AG04450 (cell line): ENCODE data around the gene ANP32B. TPM values are rescaled to one million over a fixed set of nuclear protein-coding genes. Genes with fewer than 3 reads are reported as not detected.

Source experiments
- CTCF ChIA-PET: fragments of 300-600, 350-600 bp; formaldehyde crosslinking; extraction: SDS; loops from one replicate; lab custom pipeline; 2022; ENCODE audit warnings: antibody characterized with exemption, inconsistent platforms; lab: Charles Lee
- POLR2A ChIA-PET: fragments of 350-600 bp; formaldehyde crosslinking; extraction: SDS; loops from one replicate; lab custom pipeline; 2021; ENCODE audit warnings: antibody characterized with exemption, inconsistent platforms; lab: Yijun Ruan, JAX
- DNase-seq: peaks from one replicate; pipeline ENCODE4 v3.0.0-alpha.2; 2011; ENCODE audit warnings: low read depth, low spot score
- H3K27ac ChIP-seq: one replicate; pipeline ENCODE4 v1.5.1; 2012; ENCODE audit warnings: low read depth, low read length, control low read depth
- H3K27me3 ChIP-seq: one replicate; pipeline ENCODE4 v1.6.0; 2012; ENCODE audit warnings: low read length; ENCODE audit not compliant: control insufficient read depth, insufficient read depth
- H3K4me3 ChIP-seq: 2 replicates; pipeline ENCODE4 v1.5.1; 2011; ENCODE audit warnings: mild to moderate bottlenecking, low read depth, low read length, control low read depth
- H3K9me3 ChIP-seq: 2 replicates; pipeline ENCODE4 v1.5.1; 2012; ENCODE audit warnings: low read length; ENCODE audit not compliant: control insufficient read depth, insufficient read depth
- CTCF ChIP-seq: IDR thresholded peaks from 2 replicates; pipeline ENCODE4 v1.5.1; 2011; ENCODE audit warnings: low read depth, low read length, control low read depth, inconsistent platforms
- polyA plus RNA-seq: library from polyadenylated mRNA; depleted of rRNA; stranded (reverse); fragments of >200 nt; gene quantifications from 2 replicates; pipeline ENCODE4 v1.2.3, GENCODE V29; 2011

Gene ANP32B
- polyA plus RNA-seq, 1 experiment: 59.0 TPM

- DNase-seq: no peak
- Histone ChIP-seq H3K4me3 (no peak overlapping the region), H3K27ac (no peak overlapping the region), H3K9me3 (no peaks in the 10 kb centered on the region), H3K27me3 (no peaks in the 10 kb centered on the region)
- CTCF ChIA-PET: interaction anchor here (0.7 to 1.4 kb wide), 3 partner anchors 13 to 98 kb away, joined by 4 to 9 read pairs (median 4); no protein-coding TSS in a partner anchor
- no peak for TF ChIP-seq CTCF
- POLR2A ChIA-PET: interaction anchor here (0.6 kb wide), 1 partner anchor 15 kb away, joined by 6 read pairs; no protein-coding TSS in a partner anchor
Measured at GRCh38 chr9:98020476-98021145, 37.5 kb downstream of the ANP32B start.

DNA sequence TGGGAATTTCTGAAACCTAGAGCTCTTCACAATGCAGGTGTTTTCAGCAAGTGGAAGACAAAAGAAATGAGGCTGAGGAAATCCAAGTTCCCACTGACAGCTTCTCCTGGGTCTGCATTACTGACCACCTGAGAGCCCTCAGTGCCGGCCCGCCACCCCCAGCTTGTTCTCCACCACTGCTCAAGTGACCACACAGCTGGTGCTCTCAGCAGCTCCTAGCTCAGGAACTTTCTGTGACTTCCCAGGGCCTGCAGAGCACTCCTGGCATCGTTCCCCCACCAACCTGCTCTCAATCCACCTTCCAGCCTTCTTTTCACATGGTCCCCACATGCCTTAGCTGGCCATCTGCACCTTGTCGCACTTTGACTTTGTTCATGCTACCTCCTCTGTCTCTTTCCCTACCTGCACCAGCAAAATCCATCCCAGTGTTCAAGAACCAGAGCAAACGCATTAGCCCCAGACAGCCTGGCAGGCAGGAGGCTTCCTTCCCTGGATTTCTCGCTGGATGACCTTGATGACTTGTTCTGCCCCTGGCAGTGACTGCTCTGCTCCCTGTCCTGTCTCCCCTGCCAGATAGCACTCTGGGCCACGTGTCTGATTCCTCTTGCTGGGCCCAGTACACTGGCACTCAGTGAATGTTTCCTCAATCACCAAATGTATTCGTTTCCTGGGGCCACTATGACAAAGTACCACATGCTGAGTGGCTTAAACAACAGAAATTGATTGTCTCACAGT is 38.3 kb downstream of the ANP32B start:
- TF ChIP-seq CTCF: no peak
- no peaks in the 10 kb centered on the region for H3K9me3 ChIP-seq
- H3K27me3 ChIP-seq: no peaks in the 10 kb centered on the region
- H3K4me3 ChIP-seq: no peak overlapping the region
- ChIA-PET POLR2A (interaction anchor here (0.6 kb wide), 1 partner anchor 279 kb away, joined by 3 read pairs; no protein-coding TSS in a partner anchor), CTCF (interaction anchor here (1.2 to 1.4 kb wide), 2 partner anchors 12 to 13 kb away, joined by 4 read pairs; no protein-coding TSS in a partner anchor)
- no peak for DNase-seq
- no peak overlapping the region for H3K27ac ChIP-seq

GRCh38 chr9:98022447-98022846 is 39.3 kb downstream of the ANP32B start:
- no peak for TF ChIP-seq CTCF
- DNase-seq: no peak
- H3K27me3 ChIP-seq: no peaks in the 10 kb centered on the region
- ChIA-PET CTCF (interaction anchor here (1.6 kb wide), 1 partner anchor 11 kb away, joined by 3 read pairs; no protein-coding TSS in a partner anchor), POLR2A (interaction anchor here (0.6 kb wide), 1 partner anchor 41 kb away, joined by 4 read pairs; no protein-coding TSS in a partner anchor)
- H3K27ac ChIP-seq: no peak overlapping the region
- no peak overlapping the region for H3K4me3 ChIP-seq
- no peaks in the 10 kb centered on the region for H3K9me3 ChIP-seq

GRCh38 chr9:98024702-98025101 is 41.6 kb downstream of the ANP32B start:
- H3K27me3 ChIP-seq: no peaks in the 10 kb centered on the region
- no peak overlapping the region for H3K27ac ChIP-seq
- DNase-seq: no peak
- ChIA-PET CTCF (interaction anchor here (3.0 kb wide), 1 partner anchor 10 kb away, joined by 28 read pairs; no protein-coding TSS in a partner anchor), POLR2A (no interaction called here)
- no peaks in the 10 kb centered on the region for H3K9me3 ChIP-seq
- H3K4me3 ChIP-seq: no peak overlapping the region
- TF ChIP-seq CTCF: no peak
